ENCODE measurements around the gene ULBP1.

DNA sequence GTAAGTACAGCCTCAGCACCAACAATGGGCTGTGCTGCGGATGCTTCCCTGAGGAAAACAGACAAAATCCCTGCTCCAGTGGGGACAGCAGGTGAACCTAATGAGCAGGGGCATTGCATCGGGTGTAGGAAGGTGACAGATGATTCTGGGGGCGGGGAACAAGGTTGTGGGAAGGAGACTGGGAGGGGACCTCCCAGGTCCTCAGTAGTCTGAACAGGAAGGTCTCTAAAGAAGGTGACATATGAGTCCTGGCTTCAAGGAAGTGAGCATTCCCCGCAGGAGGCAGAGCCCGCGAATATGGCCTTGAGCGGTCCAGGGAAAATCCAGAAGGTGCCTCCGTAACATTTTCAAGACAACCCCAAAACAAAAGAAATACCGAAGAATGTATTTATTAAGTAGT is 19.4 kb downstream of the ULBP1 start:
- TF ChIP-seq, protein P1, sequence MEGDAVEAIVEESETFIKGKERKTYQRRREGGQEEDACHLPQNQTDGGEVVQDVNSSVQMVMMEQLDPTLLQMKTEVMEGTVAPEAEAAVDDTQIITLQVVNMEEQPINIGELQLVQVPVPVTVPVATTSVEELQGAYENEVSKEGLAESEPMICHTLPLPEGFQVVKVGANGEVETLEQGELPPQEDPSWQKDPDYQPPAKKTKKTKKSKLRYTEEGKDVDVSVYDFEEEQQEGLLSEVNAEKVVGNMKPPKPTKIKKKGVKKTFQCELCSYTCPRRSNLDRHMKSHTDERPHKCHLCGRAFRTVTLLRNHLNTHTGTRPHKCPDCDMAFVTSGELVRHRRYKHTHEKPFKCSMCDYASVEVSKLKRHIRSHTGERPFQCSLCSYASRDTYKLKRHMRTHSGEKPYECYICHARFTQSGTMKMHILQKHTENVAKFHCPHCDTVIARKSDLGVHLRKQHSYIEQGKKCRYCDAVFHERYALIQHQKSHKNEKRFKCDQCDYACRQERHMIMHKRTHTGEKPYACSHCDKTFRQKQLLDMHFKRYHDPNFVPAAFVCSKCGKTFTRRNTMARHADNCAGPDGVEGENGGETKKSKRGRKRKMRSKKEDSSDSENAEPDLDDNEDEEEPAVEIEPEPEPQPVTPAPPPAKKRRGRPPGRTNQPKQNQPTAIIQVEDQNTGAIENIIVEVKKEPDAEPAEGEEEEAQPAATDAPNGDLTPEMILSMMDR (IDR thresholded peaks at IDR 0.05) = no peak
- TF ChIP-seq POLR2AphosphoS5 (IDR thresholded peaks at IDR 0.05) (no peak), EP300 (IDR thresholded peaks at IDR 0.05) (no peak), POLR2A (IDR thresholded peaks at IDR 0.05) (no peak)
